ENCODE results near the gene YWHAQ.
"Not testable (repeated sequence)": the region's sequence is repeated elsewhere in the genome, so short reads cannot be mapped to it uniquely, and the experiment has no call there.

The YWHAQ gene

DNA sequence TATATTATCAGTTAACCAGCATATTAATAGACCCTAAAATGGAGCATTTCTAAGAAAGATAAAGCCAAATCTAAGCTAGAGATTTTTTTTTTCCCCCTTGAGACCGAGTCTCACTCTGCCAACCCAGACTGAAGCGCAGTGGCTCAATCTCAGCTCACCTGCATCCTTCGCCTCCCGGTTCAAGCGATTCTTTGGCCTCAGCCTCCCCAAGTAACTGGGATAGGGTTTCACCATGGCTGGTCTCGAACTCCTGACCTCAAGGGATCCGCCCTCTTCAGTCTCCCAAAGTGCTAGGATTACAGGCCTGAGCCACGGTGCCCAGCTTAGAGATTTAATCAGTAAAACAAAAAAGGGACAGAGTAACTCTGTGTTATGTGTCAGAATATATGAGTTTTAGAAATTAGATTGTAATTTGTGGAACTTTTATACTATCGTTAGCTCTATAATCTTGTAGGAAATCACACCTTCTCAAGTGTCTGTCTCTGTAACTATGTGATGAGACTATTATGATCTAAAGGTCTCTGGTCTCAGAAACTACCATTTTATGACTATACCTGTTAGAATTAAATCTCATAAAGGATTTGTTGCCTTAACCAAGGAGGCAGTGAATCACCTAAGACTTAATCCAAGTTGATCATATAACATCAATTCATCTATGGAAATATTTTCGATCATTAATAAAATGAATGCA is 34.0 kb downstream of the YWHAQ start:
- Mint-ChIP-seq H3K4me3 (peak overlapping the region; percentile 66), H3K27ac (peak overlapping the region; percentile 79), H3K4me1 (peaks cover 70% of the 10 kb centered on the region), H3K9me3 (peaks cover 4% of the 10 kb centered on the region), H3K36me3 (peaks cover 86% of the 10 kb centered on the region)
- no peak for DNase-seq (ENCODE audit: low spot score in 2 of 2)
- ATAC-seq = peak; percentile 46

DNA sequence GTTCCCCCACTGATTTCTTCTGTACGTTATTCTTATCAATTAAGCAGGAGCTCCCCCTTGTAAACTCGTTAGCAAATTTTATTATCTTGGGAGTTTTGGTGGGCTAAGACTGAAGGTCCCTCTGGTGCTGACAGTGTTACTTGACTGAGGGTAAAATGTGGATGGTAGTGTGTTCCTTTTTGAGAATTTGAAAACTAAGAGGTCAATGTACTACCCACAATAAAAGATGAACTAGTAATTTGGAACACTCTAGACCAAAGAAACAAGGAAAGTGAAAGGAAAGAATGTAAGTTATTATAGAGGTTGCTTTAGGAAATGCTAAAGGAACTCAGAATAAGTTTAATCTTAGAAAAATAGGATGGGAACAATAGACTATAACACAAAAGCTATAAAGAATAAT is 35.1 kb downstream of the YWHAQ start:
- peaks cover 86% of the 10 kb centered on the region for H3K36me3 Mint-ChIP-seq
- peak overlapping the region; percentile 79 for H3K27ac Mint-ChIP-seq

DNA sequence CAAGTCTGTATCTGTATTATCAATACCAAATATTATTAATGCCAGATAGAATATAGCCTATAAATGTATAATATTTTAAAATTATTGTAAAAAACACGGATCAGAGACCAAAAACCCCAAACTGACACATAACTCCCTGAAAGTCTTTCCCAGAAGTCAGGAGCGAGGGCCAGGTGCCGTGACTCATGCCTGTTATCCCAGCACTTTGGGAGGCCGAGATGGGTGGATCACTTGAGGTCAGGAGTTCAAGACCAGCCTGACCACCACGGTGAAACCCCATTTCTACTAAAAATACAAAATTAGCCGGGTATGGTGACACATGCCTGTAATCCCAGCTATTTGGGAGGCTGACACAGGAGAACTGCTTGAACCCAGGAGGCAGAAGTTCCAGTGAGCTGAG is 35.5 kb downstream of the YWHAQ start:
- Mint-ChIP-seq H3K4me3 (peak overlapping the region; percentile 66), H3K4me1 (peaks cover 85% of the 10 kb centered on the region), H3K27ac (peak overlapping the region; percentile 84), H3K36me3 (peaks cover 86% of the 10 kb centered on the region)
- H3K9me3 Mint-ChIP-seq; ATAC-seq; DNase-seq (ENCODE audit: low spot score in 2 of 2): not testable (repeated sequence)

More for the DNA sequence above, 35.1 kb downstream of the YWHAQ start:
- Mint-ChIP-seq H3K4me1 (peaks cover 80% of the 10 kb centered on the region), H3K4me3 (peak overlapping the region; percentile 66), H3K9me3 (peaks cover 4% of the 10 kb centered on the region)
- DNase-seq (ENCODE audit: low spot score in 2 of 2) (no peak), ATAC-seq (no peak)

DNA sequence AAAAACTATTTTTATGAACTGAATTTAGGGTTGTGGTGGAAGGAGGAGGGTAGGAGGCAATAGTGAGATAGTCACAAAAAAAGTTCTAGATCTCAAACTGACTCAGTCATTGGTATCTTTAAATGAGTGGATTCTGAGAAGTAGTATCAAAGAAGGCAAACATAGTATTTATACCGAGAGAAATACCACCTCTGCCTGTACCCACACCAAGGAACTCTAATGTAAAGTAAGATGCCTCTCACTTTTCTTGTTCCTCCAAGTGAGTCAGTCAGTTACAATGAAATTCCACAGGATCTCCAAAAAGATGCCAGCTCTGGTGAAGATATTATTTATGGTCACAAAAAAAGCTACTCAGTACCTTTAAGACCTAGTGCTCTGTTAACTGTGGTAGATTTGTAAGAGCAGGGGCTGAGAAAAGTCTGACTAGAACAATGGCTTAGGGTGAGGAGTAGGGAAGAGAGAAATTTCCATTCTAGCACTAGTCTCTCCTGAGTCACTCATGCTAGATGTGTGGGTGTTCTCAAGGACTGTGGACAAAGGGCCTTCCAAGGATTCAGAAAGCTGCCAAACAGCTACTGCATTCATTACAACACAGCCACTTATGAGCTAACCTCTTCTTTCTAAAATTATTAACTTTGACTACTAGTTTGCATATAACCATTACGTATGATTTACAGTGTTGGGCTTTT is 36.3 kb downstream of the YWHAQ start:
- Mint-ChIP-seq H3K9me3 (no peaks in the 10 kb centered on the region), H3K4me1 (peaks cover 82% of the 10 kb centered on the region), H3K27ac (peak overlapping the region; percentile 84), H3K4me3 (peak overlapping the region; percentile 66), H3K36me3 (peaks cover 86% of the 10 kb centered on the region)
- ATAC-seq (peak; percentile 93), DNase-seq (ENCODE audit: low spot score in 2 of 2) (peak in 1 of 2 donors; percentile 8)

DNA sequence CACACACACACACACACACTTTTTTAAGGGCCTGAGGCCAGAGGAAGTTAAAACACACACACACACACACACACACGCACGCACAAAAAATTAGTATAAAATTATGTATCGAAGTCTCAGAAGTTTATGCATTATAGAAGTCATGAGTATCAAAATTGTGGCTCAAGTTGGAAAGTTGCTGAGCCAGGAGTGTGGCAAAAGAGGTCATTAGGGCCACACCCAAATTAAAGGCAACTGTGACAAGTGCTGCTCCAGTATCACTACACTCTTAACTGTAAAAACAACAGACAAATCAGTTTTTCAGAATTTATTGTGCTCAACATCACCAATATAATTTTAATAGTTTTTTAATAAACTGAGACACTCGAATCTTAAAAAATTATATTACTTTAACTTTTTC is 36.9 kb downstream of the YWHAQ start:
- peak overlapping the region; percentile 66 for H3K4me3 Mint-ChIP-seq
- H3K27ac Mint-ChIP-seq = peak overlapping the region; percentile 84
- H3K9me3 Mint-ChIP-seq = no peaks in the 10 kb centered on the region
- peaks cover 86% of the 10 kb centered on the region for H3K36me3 Mint-ChIP-seq
- peaks cover 79% of the 10 kb centered on the region for H3K4me1 Mint-ChIP-seq
- DNase-seq (ENCODE audit: low spot score in 2 of 2) = no peak
- peak; percentile 31 for ATAC-seq

DNA sequence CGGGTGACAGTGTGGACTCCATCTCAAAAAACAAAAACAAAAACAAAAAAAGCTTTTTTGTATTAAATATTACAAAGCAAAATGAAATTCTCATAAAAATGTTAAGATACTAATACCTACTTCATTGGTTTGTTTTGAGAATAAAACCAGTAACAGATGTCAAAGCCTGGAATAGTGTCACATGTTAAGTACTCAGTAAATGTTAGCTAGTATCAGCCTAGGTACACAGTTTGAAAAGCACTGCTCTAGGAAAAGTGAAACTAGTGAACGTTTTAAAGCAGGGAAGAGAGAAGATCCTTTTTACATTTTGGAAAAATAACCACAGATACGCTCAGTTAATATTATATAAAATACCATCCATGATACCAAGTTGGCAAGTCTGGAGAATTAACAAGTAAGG is 38.1 kb downstream of the YWHAQ start:
- DNase-seq (ENCODE audit: low spot score in 2 of 2) = no peak
- peak overlapping the region; percentile 84 for H3K27ac Mint-ChIP-seq
- H3K4me1 Mint-ChIP-seq = peaks cover 68% of the 10 kb centered on the region
- peak overlapping the region; percentile 40 for H3K4me3 Mint-ChIP-seq
- no peaks in the 10 kb centered on the region for H3K9me3 Mint-ChIP-seq
- peaks cover 86% of the 10 kb centered on the region for H3K36me3 Mint-ChIP-seq
- no peak for ATAC-seq

DNA sequence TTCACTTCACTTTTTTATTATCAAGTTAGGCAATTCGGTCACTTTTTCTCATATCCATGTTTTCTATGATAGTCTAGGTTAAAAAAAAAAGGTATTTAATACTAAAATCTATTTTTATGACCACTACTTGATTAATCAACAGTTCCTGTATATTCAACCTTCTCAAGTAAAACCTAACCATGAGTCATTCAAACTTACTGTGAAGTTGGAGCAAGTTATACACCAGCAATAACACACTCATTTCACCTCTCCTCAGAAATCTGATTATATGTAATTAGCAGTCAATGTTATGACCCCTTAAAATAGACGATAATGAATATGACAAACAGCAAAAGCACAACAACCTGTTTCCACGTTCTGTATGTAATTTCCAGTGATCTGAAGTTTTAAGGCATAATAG is 40.2 kb downstream of the YWHAQ start:
- DNase-seq (ENCODE audit: low spot score in 2 of 2) (no peak), ATAC-seq (peak; percentile 78)
- Mint-ChIP-seq H3K36me3 (peaks cover 90% of the 10 kb centered on the region), H3K4me1 (peaks cover 60% of the 10 kb centered on the region), H3K4me3 (peak overlapping the region; percentile 24), H3K9me3 (no peaks in the 10 kb centered on the region), H3K27ac (peak overlapping the region; percentile 84)

DNA sequence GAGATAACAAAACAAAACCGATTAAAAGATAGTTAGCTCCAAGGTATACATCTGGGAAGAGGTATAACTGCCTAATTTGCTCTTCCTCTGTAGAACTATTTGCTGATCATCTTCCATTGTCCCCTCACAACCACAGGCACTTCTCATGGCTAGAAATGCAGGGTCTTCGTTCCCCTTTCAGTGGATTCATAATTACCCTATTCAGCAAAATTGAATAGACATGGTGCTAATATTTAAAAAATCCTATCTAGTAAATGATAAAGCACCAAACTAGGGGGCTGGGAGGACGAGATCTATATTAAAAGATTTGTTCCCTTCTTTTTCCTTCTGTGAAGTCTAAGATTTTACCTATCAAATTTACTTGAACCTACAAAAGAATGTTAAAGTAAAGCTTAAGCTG is 44.3 kb downstream of the YWHAQ start:
- Mint-ChIP-seq H3K4me3 (no peak overlapping the region), H3K36me3 (peaks cover 100% of the 10 kb centered on the region), H3K27ac (no peak overlapping the region), H3K4me1 (peaks cover 27% of the 10 kb centered on the region), H3K9me3 (no peaks in the 10 kb centered on the region)
- DNase-seq (ENCODE audit: low spot score in 2 of 2) (no peak), ATAC-seq (no peak)

DNA sequence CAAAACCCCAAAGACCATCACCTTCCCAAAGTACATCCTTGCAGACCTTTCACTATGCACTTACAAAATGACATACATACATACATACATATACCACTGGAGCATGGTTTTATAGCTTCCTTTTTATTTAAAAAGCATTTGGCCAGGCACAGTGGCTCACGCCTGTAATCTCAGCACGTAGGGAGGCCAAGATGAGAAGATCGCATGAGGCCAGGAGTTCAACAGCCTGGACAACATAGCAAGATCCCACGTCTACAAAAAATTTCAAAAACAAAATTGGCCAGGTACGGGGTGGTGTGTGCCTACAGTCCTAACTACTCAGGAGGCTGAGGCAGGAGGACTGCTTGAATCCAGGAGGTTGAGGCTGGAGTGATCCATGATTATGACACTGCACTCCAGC is 45.3 kb downstream of the YWHAQ start:
- peaks cover 100% of the 10 kb centered on the region for H3K36me3 Mint-ChIP-seq
- DNase-seq (ENCODE audit: low spot score in 2 of 2) = no peak
- ATAC-seq = no peak
- H3K4me3 Mint-ChIP-seq = no peak overlapping the region
- H3K9me3 Mint-ChIP-seq = no peaks in the 10 kb centered on the region
- H3K27ac Mint-ChIP-seq = no peak overlapping the region
- H3K4me1 Mint-ChIP-seq = peaks cover 18% of the 10 kb centered on the region

DNA sequence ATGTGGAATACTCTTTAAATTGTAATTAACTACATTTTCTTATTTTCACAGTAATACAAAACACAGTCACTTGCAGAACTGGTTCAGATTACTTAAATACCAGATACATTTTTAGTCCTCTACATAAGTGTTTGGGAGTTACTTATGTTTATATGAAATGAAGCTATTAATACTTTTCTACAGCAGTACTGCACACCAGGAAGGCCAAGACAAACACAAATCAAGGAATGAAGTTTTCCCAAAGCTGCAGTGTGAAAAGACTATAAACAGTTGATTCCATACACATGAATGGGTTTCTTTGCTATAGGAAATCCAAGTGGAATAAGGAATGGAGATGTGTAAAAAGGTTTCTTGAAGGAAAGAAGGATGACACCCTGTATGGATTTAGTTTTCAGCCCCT is 45.9 kb downstream of the YWHAQ start:
- DNase-seq (ENCODE audit: low spot score in 2 of 2); H3K27ac Mint-ChIP-seq; H3K9me3 Mint-ChIP-seq; H3K4me3 Mint-ChIP-seq; ATAC-seq: not testable (repeated sequence)
- peaks cover 12% of the 10 kb centered on the region for H3K4me1 Mint-ChIP-seq
- peaks cover 98% of the 10 kb centered on the region for H3K36me3 Mint-ChIP-seq

DNA sequence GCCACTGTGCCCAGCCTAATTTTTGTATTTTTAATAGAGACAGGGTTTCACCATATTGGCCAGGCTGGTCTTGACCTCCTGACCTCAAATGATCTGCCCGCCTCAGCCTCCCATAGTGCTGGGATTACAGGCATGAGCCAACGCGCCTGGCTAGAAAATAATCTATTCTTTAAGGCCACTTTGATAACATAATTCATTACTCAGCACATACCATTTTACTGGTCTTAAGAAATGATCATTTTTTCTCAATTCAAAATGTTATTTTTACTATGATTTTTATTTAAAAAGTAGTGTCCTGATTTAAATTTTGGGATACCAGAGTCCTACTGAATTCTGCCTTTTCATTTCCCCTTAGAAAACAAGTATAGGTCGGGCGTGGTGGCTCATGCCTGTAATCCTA is 48.2 kb downstream of the YWHAQ start:
- Mint-ChIP-seq H3K36me3 (peaks cover 82% of the 10 kb centered on the region), H3K4me3 (no peak overlapping the region), H3K9me3 (no peaks in the 10 kb centered on the region), H3K4me1 (peaks cover 10% of the 10 kb centered on the region), H3K27ac (no peak overlapping the region)
- ATAC-seq (no peak), DNase-seq (ENCODE audit: low spot score in 2 of 2) (no peak)

DNA sequence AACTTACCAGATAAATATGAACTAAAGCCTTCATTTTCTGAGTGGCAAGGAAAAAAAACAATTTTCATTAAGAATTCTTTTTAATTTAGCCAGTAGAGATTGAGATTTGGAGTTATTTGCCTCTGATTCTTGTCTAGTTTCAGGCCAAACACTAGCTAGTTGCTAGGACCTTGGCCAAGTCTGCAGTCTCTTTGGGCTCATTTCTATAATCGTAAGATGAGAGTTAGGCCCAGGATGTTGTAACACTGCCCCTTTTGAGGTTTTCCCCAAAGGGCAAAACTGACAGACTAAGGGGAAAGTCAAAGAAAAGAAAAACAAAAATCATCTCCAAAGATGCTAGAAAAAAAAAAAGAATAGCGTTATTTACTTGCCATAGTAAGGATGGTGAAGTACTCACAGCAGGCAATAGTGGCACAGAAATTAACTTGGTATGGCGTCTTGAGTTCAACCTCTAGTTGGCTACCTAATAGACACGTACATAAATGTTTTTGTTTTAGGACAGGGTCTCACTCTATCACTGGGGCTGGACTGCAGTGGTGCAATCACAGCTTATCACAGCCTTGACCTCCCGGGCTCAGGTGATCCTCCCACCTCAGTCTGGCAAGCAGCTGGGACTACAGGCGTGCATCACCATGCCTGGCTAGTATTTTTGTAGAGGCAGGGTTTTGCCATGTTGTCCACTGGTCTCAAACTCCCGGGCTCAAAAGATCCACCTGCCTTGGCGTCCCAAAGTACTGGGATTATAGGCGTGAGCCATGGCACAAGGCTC is 52.1 kb downstream of the YWHAQ start:
- H3K4me1 Mint-ChIP-seq = peaks cover 10% of the 10 kb centered on the region
- H3K4me3 Mint-ChIP-seq = no peak overlapping the region
- DNase-seq (ENCODE audit: low spot score in 2 of 2) (no peak), ATAC-seq (no peak)
- H3K36me3 Mint-ChIP-seq = peaks cover 47% of the 10 kb centered on the region
- H3K9me3 Mint-ChIP-seq = no peaks in the 10 kb centered on the region
- no peak overlapping the region for H3K27ac Mint-ChIP-seq

DNA sequence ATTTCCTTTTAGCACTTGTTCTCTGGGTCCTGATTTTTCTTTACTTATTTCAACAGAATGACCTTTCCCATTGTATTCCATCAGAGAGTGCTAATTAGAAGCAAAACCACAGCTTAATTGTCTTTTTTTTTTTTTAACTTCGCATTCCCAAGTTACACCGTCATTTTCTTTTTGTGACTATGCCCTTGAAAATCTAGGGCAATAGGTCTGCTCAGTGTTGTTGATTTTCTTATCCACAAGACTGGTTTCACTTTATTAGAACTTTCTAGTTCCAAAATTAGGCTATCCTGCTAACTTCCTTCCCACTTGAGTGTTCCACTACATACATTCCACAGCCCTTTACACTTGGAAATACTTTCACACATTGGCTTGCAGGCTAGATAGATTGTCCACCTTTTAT is 56.5 kb downstream of the YWHAQ start:
- Mint-ChIP-seq H3K4me1 (peaks cover 20% of the 10 kb centered on the region), H3K36me3 (peaks cover 10% of the 10 kb centered on the region), H3K4me3 (no peak overlapping the region), H3K27ac (peak overlapping the region; percentile 69), H3K9me3 (no peaks in the 10 kb centered on the region)
- DNase-seq (ENCODE audit: low spot score in 2 of 2) (no peak), ATAC-seq (no peak)

DNA sequence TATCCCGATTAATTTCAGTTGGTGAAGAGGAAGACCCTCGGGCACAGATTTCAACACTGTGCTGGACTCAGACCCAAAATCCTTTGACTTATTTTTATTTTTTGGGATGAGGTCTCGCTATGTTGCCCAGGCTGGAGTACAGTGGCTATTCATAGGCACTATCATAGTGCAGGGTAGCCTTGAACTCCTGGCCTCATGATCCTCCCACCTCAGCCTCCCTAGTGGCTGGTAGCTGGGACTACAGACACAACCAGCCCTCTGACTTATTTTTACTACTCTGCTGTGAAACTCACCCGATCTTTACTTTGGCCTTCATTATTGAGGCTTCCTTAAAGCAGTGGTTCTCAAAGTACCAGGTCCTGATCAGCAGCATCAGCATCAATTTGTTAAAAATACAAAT is 57.0 kb downstream of the YWHAQ start:
- no peaks in the 10 kb centered on the region for H3K9me3 Mint-ChIP-seq
- H3K27ac Mint-ChIP-seq = peak overlapping the region; percentile 69
- peaks cover 8% of the 10 kb centered on the region for H3K36me3 Mint-ChIP-seq
- H3K4me3 Mint-ChIP-seq = no peak overlapping the region
- H3K4me1 Mint-ChIP-seq = peaks cover 20% of the 10 kb centered on the region
- DNase-seq (ENCODE audit: low spot score in 2 of 2) = no peak
- peak; percentile 65 for ATAC-seq

DNA sequence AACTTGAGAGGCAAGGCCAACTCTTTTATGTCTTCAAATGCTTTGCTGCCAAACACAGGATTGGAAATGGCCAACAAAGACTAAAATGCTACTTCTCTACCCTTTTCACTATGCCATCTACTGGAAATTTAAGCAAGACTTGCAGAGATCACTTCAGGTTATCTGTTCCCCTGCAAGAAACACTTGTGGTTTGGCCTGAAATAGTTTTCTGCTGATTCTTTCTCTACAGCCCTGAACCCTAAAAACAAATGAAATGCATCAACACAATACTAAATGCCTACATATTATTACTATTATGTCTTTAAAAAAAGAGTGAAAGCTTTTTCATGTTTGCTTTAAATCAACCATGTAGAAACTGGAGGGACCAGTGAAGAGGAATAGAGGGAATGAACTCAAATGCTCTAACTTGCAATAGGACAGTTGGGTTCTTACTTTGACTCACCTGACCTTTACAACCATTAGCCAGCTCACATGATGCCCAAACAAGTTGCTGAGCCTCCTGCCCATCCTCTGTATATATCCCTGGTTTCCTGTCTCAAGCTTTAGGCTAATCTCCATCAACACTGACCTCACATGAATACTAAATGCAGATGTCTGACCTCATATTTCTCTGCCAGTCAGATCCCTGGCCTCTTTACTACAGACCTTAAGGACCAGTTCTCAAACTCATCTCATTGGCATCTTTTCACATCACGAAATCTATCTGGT is 57.6 kb downstream of the YWHAQ start:
- H3K36me3 Mint-ChIP-seq = peaks cover 8% of the 10 kb centered on the region
- H3K4me1 Mint-ChIP-seq = peaks cover 20% of the 10 kb centered on the region
- no peak overlapping the region for H3K27ac Mint-ChIP-seq
- no peaks in the 10 kb centered on the region for H3K9me3 Mint-ChIP-seq
- ATAC-seq = peak; percentile 60
- no peak for DNase-seq (ENCODE audit: low spot score in 2 of 2)
- no peak overlapping the region for H3K4me3 Mint-ChIP-seq

Measured in stimulated activated effector memory CD8-positive, alpha-beta T cell treated with anti-CD3 and anti-CD28 coated beads, Interleukin-12 subunit alpha, Interleukin-12 subunit beta, amount 100 ng/mL, for 72 hours (primary cell).